A549 (cell line): Measurements from ENCODE around the gene PSMA2. TPM values are rescaled to one million over a fixed set of nuclear protein-coding genes. Genes with fewer than 3 reads are reported as not detected.

Experiments
- ATAC-seq, 2 experiments: fragments of 200-7000 bp in 1 of 2; fragments of >200 bp in 1 of 2; cut with Nextera tagmentation in 1 of 2; cut with Tn5 transposase in 1 of 2; 3 replicates each; pipeline versions ENCODE4 v1.8.0 to v1.9.1; 2018 to 2020; ENCODE audit warnings: mild to moderate bottlenecking in 1 of 2, moderate library complexity in 1 of 2
- CTCF ChIA-PET: fragments of 300-600 bp; sonication (Branson Sonifier 250); formaldehyde crosslinking; extraction: SDS; loops from one replicate; lab custom pipeline; 2021; ENCODE audit warnings: antibody characterized with exemption, inconsistent platforms; lab: Yijun Ruan, JAX
- POLR2A ChIA-PET: fragments of 350-600 bp; formaldehyde crosslinking; extraction: SDS; loops from one replicate; lab custom pipeline; 2021; ENCODE audit warnings: antibody characterized with exemption, inconsistent platforms; lab: Yijun Ruan, JAX
- DNase-seq, 2 experiments: peaks; one replicate each; pipeline versions ENCODE4 v3.0.0 to v3.0.0-alpha.2; 2011 to 2016; ENCODE audit warnings: low read depth in 1 of 2, low spot score in 1 of 2
- FAIRE-seq: peaks from 2 replicates; lab custom pipeline; 2011; peaks lifted over from hg19 to GRCh38; lab: Jason Lieb, UNC
- H3K27ac ChIP-seq, 2 experiments: fragments of >200 bp; sonication (Bioruptor Twin); formaldehyde crosslinking; 3 replicates each; pipeline ENCODE4 v1.5.1; 2016 to 2017
- H3K4me1 ChIP-seq: fragments of >200 bp; sonication (Bioruptor Twin); formaldehyde crosslinking; 3 replicates; pipeline ENCODE4 v1.6.1; 2016
- H3K4me2 ChIP-seq: fragments of >200 bp; sonication (Bioruptor Twin); formaldehyde crosslinking; 3 replicates; pipeline ENCODE4 v1.6.1; 2016
- H3K4me3 ChIP-seq: fragments of >200 bp; sonication (Bioruptor Twin); formaldehyde crosslinking; 3 replicates; pipeline ENCODE4 v1.5.1; 2016
- H3K9me3 ChIP-seq: fragments of >200 bp; sonication (Bioruptor Twin); formaldehyde crosslinking; 3 replicates; pipeline ENCODE4 v1.6.1; 2016
- ATOH8 ChIP-seq: fragments of 250-450 bp; sonication (Bioruptor Pico); IDR thresholded peaks from 2 replicates; pipeline ENCODE4 v1.5.0; 2020; ENCODE audit warnings: low read depth, mild to moderate bottlenecking, moderate library complexity
- BHLHE40 ChIP-seq: IDR thresholded peaks from 2 replicates; pipeline ENCODE4 v1.6.1; 2012; ENCODE audit warnings: low read depth, low read length, inconsistent platforms
- CBX2 ChIP-seq: fragments of 200-600 bp; sonication (generic); IDR thresholded peaks from 2 replicates; pipeline ENCODE4 v1.6.1; 2016; ENCODE audit warnings: low read depth, mild to moderate bottlenecking, borderline replicate concordance
- CEBPB ChIP-seq, 2 experiments: fragments of >200 bp in 1 of 2; sonication (Bioruptor Twin) in 1 of 2; formaldehyde crosslinking in 1 of 2; IDR thresholded peaks; 2 replicates each; pipeline ENCODE4 v1.6.1; 2012 to 2016
- CTCF ChIP-seq: fragments of >200 bp; sonication (Bioruptor Twin); formaldehyde crosslinking; IDR thresholded peaks from 3 replicates; pipeline ENCODE4 v1.5.1; 2016
- EHF ChIP-seq: fragments of 250-450 bp; sonication (Bioruptor Pico); IDR thresholded peaks from 2 replicates; pipeline ENCODE4 v1.5.0; 2020; ENCODE audit warnings: mild to moderate bottlenecking
- ESRRA ChIP-seq: fragments of 150-350 bp; IDR thresholded peaks from 2 replicates; pipeline ENCODE4 v1.6.1; 2014; ENCODE audit warnings: mild to moderate bottlenecking, low read length, borderline replicate concordance
- FOSB ChIP-seq: fragments of 250-450 bp; sonication (Bioruptor Pico); IDR thresholded peaks from 2 replicates; pipeline ENCODE4 v1.5.0; 2020; ENCODE audit warnings: mild to moderate bottlenecking, moderate library complexity
- FOXS1 ChIP-seq: fragments of 250-450 bp; sonication (Bioruptor Pico); IDR thresholded peaks from 2 replicates; pipeline ENCODE4 v1.5.0; 2020; ENCODE audit warnings: mild to moderate bottlenecking, moderate library complexity
- HDAC2 ChIP-seq: fragments of 200-600 bp; sonication (generic); IDR thresholded peaks from 2 replicates; pipeline ENCODE4 v1.6.1; 2016
- HMGXB4 ChIP-seq: fragments of 250-450 bp; sonication (Bioruptor Pico); IDR thresholded peaks from 2 replicates; pipeline ENCODE4 v1.5.0; 2021; ENCODE audit warnings: mild to moderate bottlenecking, moderate library complexity, borderline replicate concordance
- HOXA7 ChIP-seq: fragments of 250-450 bp; sonication (Bioruptor Pico); IDR thresholded peaks from 2 replicates; pipeline ENCODE4 v1.5.0; 2020; ENCODE audit warnings: mild to moderate bottlenecking, moderate library complexity
- HOXB5 ChIP-seq: fragments of 250-450 bp; sonication (Bioruptor Pico); IDR thresholded peaks from 2 replicates; pipeline ENCODE4 v1.5.0; 2020; ENCODE audit warnings: mild to moderate bottlenecking, moderate library complexity
- JUN ChIP-seq, 2 experiments: fragments of >200 bp; sonication (Bioruptor Twin); formaldehyde crosslinking; IDR thresholded peaks; 2 replicates in 1 of 2; 3 replicates in 1 of 2; pipeline ENCODE4 v1.6.1; 2016 to 2017
- KDM1A ChIP-seq: fragments of 200-600 bp; sonication (generic); IDR thresholded peaks from 2 replicates; pipeline ENCODE4 v1.6.1; 2016; ENCODE audit warnings: low read depth, mild to moderate bottlenecking
- MAFK ChIP-seq: fragments of 450-650 bp; IDR thresholded peaks from 2 replicates; pipeline ENCODE4 v1.6.1; 2014; ENCODE audit not compliant: partially characterized antibody
- MAX ChIP-seq: IDR thresholded peaks from 2 replicates; pipeline ENCODE4 v1.6.1; 2012
- NFE2L2 ChIP-seq: fragments of 150-350 bp; conservative IDR thresholded peaks from 2 replicates; pipeline ENCODE4 v1.6.1; 2014; ENCODE audit warnings: low read length
- NR3C1 ChIP-seq: fragments of >200 bp; sonication (Bioruptor Twin); formaldehyde crosslinking; IDR thresholded peaks from 3 replicates; pipeline ENCODE4 v1.6.1; 2017
- POLR2A ChIP-seq: IDR thresholded peaks from 2 replicates; pipeline ENCODE4 v1.6.1; 2012; ENCODE audit warnings: mild to moderate bottlenecking, low read length
- POLR2AphosphoS2 ChIP-seq: conservative IDR thresholded peaks from 2 replicates; pipeline ENCODE4 v1.6.1; 2012; ENCODE audit warnings: low read length, improper control_type of control experiment, inconsistent platforms
- RAD21 ChIP-seq, 2 experiments: fragments of >200 bp in 1 of 2; sonication (Bioruptor Twin) in 1 of 2; formaldehyde crosslinking in 1 of 2; IDR thresholded peaks in 1 of 2; conservative IDR thresholded peaks in 1 of 2; 2 replicates in 1 of 2; 3 replicates in 1 of 2; pipeline ENCODE4 v1.6.1; 2012 to 2018; ENCODE audit warnings: inconsistent platforms in 1 of 2
- RFX5 ChIP-seq: fragments of 450-650 bp; IDR thresholded peaks from 2 replicates; pipeline ENCODE4 v1.7.1; 2014; ENCODE audit warnings: antibody characterized with exemption, mild to moderate bottlenecking, moderate library complexity
- RNF2 ChIP-seq: fragments of 200-600 bp; sonication (generic); IDR thresholded peaks from 2 replicates; pipeline ENCODE4 v1.6.1; 2016; ENCODE audit warnings: low read depth, mild to moderate bottlenecking, antibody characterized with exemption, moderate library complexity, borderline replicate concordance
- SMC3 ChIP-seq: fragments of >200 bp; sonication (Bioruptor Twin); formaldehyde crosslinking; IDR thresholded peaks from 3 replicates; pipeline ENCODE4 v1.6.1; 2018; ENCODE audit warnings: inconsistent platforms
- TP53 ChIP-seq: fragments of 250-450 bp; sonication (Bioruptor Pico); IDR thresholded peaks from 2 replicates; pipeline ENCODE4 v1.5.0; 2021; ENCODE audit warnings: mild to moderate bottlenecking, moderate library complexity
- USF2 ChIP-seq: fragments of 450-650 bp; IDR thresholded peaks from 2 replicates; pipeline ENCODE4 v1.6.1; 2014; ENCODE audit warnings: antibody characterized with exemption
- ZC3H11A ChIP-seq: fragments of 450-650 bp; IDR thresholded peaks from 2 replicates; pipeline ENCODE4 v1.6.1; 2014; ENCODE audit warnings: antibody characterized with exemption, mild to moderate bottlenecking
- ZFP36 ChIP-seq: fragments of 450-650 bp; IDR thresholded peaks from 2 replicates; pipeline ENCODE4 v1.6.1; 2014; ENCODE audit warnings: borderline replicate concordance; ENCODE audit not compliant: partially characterized antibody
- WGBS: methylation state at CpG from one replicate; pipeline ENCODE4 v1.1.6; 2017; ENCODE audit errors: missing lambda C conversion rate; 5-methylcytosine and 5-hydroxymethylcytosine counted together
- polyA plus RNA-seq, 4 experiments: library from polyadenylated mRNA; depleted of rRNA in 3 of 4; stranded (reverse); fragments of >200 nt; fragmentation: RNase III in 1 of 4; extraction: RNeasy Plus Mini Kit Qiagen cat#74134 plus additional on column Dnase treatment in 1 of 4; gene quantifications; 2 replicates in 3 of 4; 3 replicates in 1 of 4; pipeline ENCODE4 v1.2.3, GENCODE V29; 2011 to 2017

The PSMA2 gene
- polyA plus RNA-seq, 2 of the 4 experiments (the other 2 are of a cell fraction): 188 to 324 TPM

- ATAC-seq: no peak
- POLR2A ChIA-PET: no interaction called here
- CTCF ChIA-PET: no interaction called here
- H3K27ac ChIP-seq: no peak overlapping the region
- peaks cover 7% of the 10 kb centered on the region; the same call in 2 of the 3 replicates for H3K4me1 ChIP-seq
- no peak for FAIRE-seq
- peaks cover 11% of the 10 kb centered on the region for H3K9me3 ChIP-seq
- TF ChIP-seq HDAC2 (no peak), HOXB5 (CRISPR knock-in tag) (no peak), EHF (no peak), CEBPB (IDR thresholded peaks at IDR 0.05) (no peak), CTCF (no peak), MAFK (no peak), JUN (IDR thresholded peaks at IDR 0.05) (no peak), HOXA7 (CRISPR knock-in tag) (no peak), USF2 (no peak), RAD21 (conservative IDR thresholded peaks at IDR 0.05 in 1 of 2, IDR thresholded peaks at IDR 0.05 in 1 of 2) (no peak), ESRRA (no peak), SMC3 (no peak), ZC3H11A (no peak), NR3C1 (no peak)
- peak overlapping the region; percentile 25; the same call in 2 of the 3 replicates for H3K4me2 ChIP-seq
- no peak for DNase-seq
- H3K4me3 ChIP-seq: no peak overlapping the region
- 35% methylated on average over 7 of the region's 7 CpGs for WGBS
These were observed 62.6 kb downstream of the PSMA2 start for GRCh38 chr7:42869131-42870020.

GRCh38 chr7:42868480-42868879, 63.5 kb downstream of the PSMA2 start:
- ATAC-seq: no peak
- DNase-seq: no peak
- WGBS: 22% methylated on average over 1 of the region's 1 CpG
- ChIA-PET CTCF (interaction anchor here (1.5 kb wide), 1 partner anchor 9 kb away, joined by 4 read pairs; no protein-coding TSS in a partner anchor), POLR2A (no interaction called here)
- no peak overlapping the region for H3K27ac ChIP-seq
- TF ChIP-seq NFE2L2: no peak
- TF ChIP-seq SMC3: no peak
- no peak for TF ChIP-seq BHLHE40
- no peak for TF ChIP-seq RNF2
- no peak for TF ChIP-seq POLR2A
- TF ChIP-seq KDM1A: no peak
- TF ChIP-seq HMGXB4 (CRISPR knock-in tag): no peak
- TF ChIP-seq ZC3H11A: no peak
- no peak for TF ChIP-seq FOSB (CRISPR knock-in tag)
- TF ChIP-seq CBX2: no peak
- no peak for TF ChIP-seq TP53 (CRISPR knock-in tag)
- no peak for TF ChIP-seq POLR2AphosphoS2
- TF ChIP-seq MAX: no peak
- no peak for TF ChIP-seq RFX5
- no peak for TF ChIP-seq ZFP36
- no peak for TF ChIP-seq HOXB5 (CRISPR knock-in tag)
- TF ChIP-seq FOXS1 (CRISPR knock-in tag): no peak
- TF ChIP-seq ATOH8 (CRISPR knock-in tag): no peak
- TF ChIP-seq, all 56 proteins: peak for 0
- FAIRE-seq: no peak
- Histone ChIP-seq H3K4me3 (no peak overlapping the region), H3K4me2 (no peak overlapping the region), H3K4me1 (peaks cover 7% of the 10 kb centered on the region; the same call in 2 of the 3 replicates), H3K9me3 (peaks cover 14% of the 10 kb centered on the region)
